Right ventricle myocardium superior (tissue), 1 donor: ENCODE results near the gene FOXS1. TPM values are rescaled to one million over a fixed set of nuclear protein-coding genes. Genes with fewer than 3 reads are reported as not detected.

Experiments
- ATAC-seq: fragments of 200-7000 bp; cut with Tn5 transposase; one replicate; pipeline ENCODE4 v1.9.1; 2020; ENCODE audit warnings: mild to moderate bottlenecking; ENCODE audit not compliant: poor library complexity
- DNase-seq: peaks from one replicate; pipeline ENCODE4 v3.0.0-alpha.2; 2020
- intact Hi-C: fragments of 100-400 bp; cut with DNase I; formaldehyde crosslinking; loops from one replicate; pipeline ENCODE4 v1.11.2; 2022
- total RNA-seq: library from RNA; stranded (reverse); fragmentation: NEBNext Ultra II Directional; extraction: Animal tissue kit (Norgen Biotek cat#: 25700); gene quantifications from one replicate; pipeline ENCODE4 v1.2.1, GENCODE V29; 2021
- donor health status: DM: no; HTN: yes; CAD: no; lungs with severe emphysema.

Gene FOXS1
- total RNA-seq, 1 donor from 2014 or later, result 0.62 TPM

DNA sequence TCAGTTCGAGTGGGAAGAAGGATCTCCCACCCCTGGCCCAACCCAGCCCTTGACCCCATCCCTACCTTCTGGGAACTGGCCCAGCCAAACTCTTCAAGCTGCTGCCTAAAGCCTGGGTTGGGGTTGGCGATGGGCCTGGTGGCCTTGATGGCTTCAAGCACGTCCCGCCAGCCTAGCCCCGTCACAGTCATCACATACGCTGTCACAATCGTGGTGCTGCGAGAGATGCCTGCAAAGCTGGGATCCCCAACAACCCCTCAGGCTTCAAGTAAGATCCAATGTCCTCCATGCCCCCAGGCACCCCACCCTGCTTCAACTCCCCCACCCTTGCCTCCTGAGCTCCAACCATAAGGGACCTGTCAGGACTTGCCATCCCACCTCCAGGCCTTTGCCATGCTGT, 17.1 kb upstream of the FOXS1 start:
- no peak for DNase-seq
- intact Hi-C loops, result no loop called here
- ATAC-seq, result no peak

- DNase-seq (no peak), ATAC-seq (no peak)
- intact Hi-C loops, result no loop called here
These were observed 16.7 kb upstream of the FOXS1 start for GRCh38 chr20:31862157-31862470.

DNA sequence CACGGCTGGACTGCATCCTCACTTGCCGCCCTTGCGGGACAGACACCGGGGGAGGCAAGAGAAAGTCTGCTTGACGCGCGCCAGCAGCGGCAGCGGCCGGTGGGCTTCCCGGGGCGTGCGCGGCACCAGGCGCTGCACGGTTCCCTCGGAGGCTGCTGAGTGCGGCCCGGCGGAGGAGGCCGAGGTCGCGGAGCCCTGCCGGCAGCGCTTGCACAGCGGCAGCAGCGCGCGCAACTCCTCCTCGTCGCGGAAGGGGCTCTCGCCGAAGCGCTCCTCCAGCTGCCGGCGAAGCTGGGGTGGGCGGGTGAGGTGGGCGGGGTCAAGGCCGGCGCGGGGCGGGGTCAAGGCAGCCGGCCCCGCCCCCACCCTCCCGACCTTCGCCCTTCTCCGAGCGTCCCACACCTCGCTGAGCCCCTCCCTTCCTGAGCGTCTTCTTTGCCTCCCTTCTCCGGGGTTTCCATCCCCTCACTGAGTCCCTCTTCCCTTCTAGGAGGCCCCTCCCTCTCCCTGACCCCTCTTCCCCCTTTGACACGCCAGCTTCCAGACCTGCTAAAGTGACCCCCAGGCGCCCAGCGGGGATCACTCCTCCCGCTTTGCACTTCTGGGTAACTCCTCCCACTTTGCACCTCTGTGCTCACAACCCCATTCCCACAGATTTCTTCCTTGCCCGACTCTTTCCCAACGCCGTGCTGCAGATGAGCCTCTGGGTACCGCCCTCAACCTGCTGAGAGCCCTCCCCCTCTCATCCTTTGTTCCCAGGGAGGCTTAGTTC, 16.2 kb upstream of the FOXS1 start:
- DNase-seq, result peak; percentile 72
- intact Hi-C loops, result no loop called here
- ATAC-seq, result peak; percentile 76

- intact Hi-C loops, result no loop called here
- DNase-seq, result no peak
- ATAC-seq, result peak; percentile 52
These were observed 15.7 kb upstream of the FOXS1 start for GRCh38 chr20:31861135-31861384.

GRCh38 chr20:31860390-31861134, 15.2 kb upstream of the FOXS1 start:
- DNase-seq, result no peak
- ATAC-seq, result peak; percentile 70

DNA sequence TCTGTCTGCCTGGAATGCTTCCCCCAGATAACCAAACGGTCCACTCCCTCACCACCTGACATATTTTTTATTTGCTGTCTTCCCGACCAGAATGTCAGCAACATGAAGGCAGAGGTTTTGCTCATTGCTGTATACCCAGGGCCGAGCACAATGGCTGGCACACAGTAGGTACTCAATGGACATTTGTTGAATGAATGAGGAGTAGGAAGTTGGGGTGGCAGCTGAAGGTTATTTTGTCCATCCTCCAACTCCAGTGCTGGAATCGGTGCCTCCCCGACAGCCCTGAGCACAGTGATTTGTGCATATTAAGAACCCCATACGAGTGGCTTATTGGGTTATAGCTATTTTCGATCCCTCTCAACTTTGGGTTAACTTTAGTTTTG, 14.6 kb upstream of the FOXS1 start:
- ATAC-seq, result no peak
- intact Hi-C loops, result loop anchor here (10.0 kb wide), 2 partner anchors 175 to 225 kb away; no protein-coding TSS in a partner anchor
- DNase-seq, result no peak

More at GRCh38 chr20:31860390-31861134, 15.2 kb upstream of the FOXS1 start:
- intact Hi-C loops, result no loop called here

DNA sequence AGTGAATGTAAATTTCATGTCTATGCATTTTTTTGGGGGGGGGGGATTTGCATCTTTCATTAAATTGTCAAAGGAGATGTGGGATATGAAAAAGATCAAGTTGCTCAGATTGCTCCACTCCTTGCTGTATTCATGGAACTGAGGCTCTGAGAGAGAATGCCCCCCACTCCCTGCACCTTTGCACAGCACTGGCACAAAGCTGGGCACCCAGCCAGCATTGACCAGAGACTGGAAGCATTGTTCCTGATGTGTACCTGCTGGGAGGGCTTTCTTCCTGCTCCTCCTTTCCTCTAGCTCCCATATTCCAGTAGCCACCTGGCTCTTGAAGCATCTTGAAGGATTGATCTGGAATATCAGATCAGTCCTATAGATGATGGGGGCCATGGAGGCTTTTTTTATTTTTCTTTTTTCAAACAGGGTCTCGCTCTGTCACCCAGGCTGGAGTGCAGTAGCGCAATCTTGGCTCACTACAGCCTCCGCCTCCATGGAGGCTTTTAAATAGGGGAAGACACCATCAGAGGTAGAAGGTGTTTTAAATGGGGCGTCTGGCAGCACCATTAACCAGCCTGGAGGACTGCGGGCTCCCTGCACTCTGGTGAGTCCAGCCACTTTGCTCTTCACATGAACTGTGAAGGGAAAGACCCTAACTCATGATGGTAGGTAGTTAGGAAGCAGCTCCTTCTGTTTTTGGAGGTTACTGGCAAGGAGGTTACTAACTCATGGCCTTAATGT, 14.0 kb upstream of the FOXS1 start:
- no peak for DNase-seq
- intact Hi-C loops, result loop anchor here (10.0 kb wide), 2 partner anchors 175 to 225 kb away; no protein-coding TSS in a partner anchor
- ATAC-seq, result no peak

DNA sequence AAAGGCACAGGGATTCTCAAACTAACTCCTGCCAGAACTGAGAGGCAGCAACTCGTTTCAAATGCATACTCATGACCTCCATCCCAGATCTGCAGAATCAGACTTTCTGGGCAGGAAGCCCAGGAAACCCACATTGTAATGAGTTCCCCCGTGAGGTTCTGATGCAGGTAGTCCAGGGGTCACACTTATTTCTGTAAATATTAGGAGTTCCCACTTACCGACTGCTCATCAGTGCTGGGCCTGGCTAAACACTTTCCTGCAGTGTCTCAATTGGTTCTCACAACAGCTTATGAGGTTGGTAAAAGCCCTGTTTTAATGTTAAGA, 13.3 kb upstream of the FOXS1 start:
- intact Hi-C loops, result loop anchor here (10.0 kb wide), 2 partner anchors 176 to 226 kb away; no protein-coding TSS in a partner anchor
- no peak for ATAC-seq

DNA sequence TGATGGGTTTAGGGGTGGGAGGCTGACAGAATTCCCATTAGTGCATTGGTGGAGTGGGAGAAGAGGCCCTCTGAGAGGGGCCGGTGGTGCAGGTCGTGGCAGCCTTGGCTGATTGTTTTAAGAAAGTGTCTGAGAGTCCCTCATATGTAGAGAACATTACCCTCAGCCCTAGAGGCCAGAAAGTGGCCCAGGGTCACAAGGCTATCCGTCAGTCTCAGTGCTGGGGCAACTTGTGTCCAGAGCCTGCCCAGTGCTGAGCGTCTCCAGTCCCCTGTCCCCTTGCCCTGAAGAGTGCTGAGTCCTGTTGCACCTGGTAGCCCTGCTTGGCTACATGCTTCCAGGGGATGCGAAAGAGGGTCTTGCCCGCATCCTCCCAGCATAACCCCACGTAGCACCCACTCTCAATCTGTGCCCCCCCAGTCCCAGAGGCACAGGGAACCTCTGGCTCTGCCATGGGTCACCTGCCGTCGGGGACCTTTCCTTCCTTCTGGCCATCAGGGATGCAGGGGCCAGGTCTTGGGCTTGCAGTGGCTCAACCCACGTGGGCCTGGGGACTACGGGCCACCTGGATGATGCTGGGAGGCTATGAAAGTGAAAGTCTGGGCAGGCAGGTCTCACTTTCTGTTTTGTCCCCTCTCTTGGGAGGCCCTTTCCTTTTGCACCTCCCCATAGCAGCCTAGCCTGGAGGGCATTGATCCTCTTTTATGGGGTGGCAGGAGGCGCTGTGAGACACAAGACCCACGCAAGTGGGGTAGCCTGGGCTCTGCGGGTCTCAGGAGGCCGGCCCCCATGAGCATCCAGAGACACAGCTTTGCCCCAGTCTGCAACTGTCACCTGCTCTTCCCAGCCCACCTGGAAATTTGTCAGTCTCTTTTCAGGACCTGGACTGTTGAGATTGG, 12.7 kb upstream of the FOXS1 start:
- intact Hi-C loops, result loop anchor here (10.0 kb wide), 2 partner anchors 177 to 227 kb away; no protein-coding TSS in a partner anchor
- no peak for ATAC-seq
- DNase-seq, result no peak

More for the DNA sequence above, 13.3 kb upstream of the FOXS1 start:
- DNase-seq, result no peak

- DNase-seq, result no peak
- intact Hi-C loops, result loop anchor here (10.0 kb wide), 2 partner anchors 178 to 228 kb away; no protein-coding TSS in a partner anchor
- ATAC-seq, result no peak
These were observed 11.1 kb upstream of the FOXS1 start for GRCh38 chr20:31856516-31856915.

DNA sequence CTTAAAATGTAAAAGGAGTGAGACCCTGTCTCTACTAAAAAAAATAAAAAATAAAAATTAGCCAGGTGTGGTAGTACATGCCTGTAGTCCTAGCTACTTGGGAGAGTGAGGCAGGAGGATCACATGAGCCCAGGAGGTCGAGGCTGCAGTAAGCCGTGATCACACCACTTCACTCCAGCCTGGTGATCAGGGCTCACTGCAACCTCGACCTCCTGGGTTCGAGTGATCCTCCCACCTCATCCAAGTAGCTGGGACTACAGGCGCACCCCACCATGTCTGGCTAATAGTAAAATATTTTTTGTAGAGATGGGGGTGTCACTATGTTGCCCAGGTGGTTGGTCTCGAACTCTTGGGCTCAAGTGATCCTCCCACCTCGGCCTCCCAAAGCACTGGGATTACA, 8.1 kb upstream of the FOXS1 start:
- no peak for ATAC-seq
- intact Hi-C loops, result loop anchor here (5.0 to 10.0 kb wide), 3 partner anchors 99 to 231 kb away; partner anchors contain the start of gene PDRG1

GRCh38 chr20:31851240-31851955, 6.0 kb upstream of the FOXS1 start:
- no peak for ATAC-seq

More for the DNA sequence above, 8.1 kb upstream of the FOXS1 start:
- no peak for DNase-seq

DNA sequence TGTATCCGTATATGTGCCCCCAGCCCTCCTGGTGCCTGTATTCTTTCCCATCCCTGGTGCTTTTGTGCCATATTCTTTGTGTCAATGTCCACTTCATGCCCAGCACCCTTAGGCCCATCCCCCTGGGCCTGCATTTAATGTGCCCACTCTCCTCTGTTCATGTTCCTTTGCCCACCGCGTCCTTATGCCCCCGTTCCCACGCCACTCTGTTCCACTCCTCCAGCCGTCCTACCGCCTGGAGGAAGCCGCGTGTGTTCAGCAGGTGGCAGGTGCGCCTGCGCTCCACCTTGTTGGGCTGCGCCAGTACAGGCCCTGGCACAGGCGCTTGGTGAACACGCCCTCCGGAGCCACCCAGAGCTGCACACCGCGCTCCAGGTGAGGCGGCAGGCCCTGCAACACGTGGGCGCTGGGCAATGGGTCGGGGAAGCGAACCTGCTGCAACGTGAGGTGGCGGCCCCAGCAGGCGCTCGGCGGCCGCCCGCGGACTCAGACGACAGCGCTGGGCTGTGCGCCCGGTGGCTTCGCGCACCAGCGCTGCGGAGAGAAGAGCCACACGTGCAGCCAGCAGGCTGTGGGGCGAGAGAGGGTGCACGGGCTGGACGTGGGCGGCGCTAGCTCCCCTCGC, 4.0 kb upstream of the FOXS1 start:
- intact Hi-C loops, result no loop called here
- DNase-seq (no peak), ATAC-seq (no peak)

More at GRCh38 chr20:31851240-31851955, 6.0 kb upstream of the FOXS1 start:
- intact Hi-C loops, result loop anchor here (5.0 to 10.0 kb wide), 3 partner anchors 101 to 233 kb away; partner anchors contain the start of gene PDRG1
- no peak for DNase-seq

- DNase-seq (no peak), ATAC-seq (no peak)
- intact Hi-C loops, result no loop called here
These were observed 2.9 kb upstream of the FOXS1 start for GRCh38 chr20:31848088-31848999.

DNA sequence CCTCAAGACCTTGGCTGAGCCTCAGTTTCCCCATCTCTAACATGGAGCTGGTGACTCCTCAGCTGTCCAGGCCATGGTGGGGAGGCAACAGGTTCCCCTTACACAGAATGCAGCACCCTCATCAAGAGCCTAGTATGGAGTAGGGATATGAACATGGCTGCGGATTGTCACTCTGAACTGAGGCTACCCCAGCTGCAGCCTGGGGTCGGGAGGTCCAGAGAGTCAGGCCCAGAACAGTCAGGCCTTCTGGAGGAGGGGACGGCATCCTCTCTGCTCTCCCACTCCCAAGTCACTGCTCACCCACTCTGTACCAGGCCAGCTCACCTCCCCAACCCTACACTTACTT, 1.4 kb upstream of the FOXS1 start:
- intact Hi-C loops, result no loop called here

GRCh38 chr20:31844737-31845299, 586 bp downstream of the FOXS1 start:
- intact Hi-C loops, result no loop called here
- ATAC-seq (no peak), DNase-seq (no peak)

More for the DNA sequence above, 1.4 kb upstream of the FOXS1 start:
- no peak for DNase-seq
- ATAC-seq, result no peak
